Esophagus (tissue), 2 donors: ENCODE results near the gene PROZ. TPM values are rescaled to one million over a fixed set of nuclear protein-coding genes. Genes with fewer than 3 reads are reported as not detected.

Experiments
- H3K27ac ChIP-seq, 2 donors: one replicate each; pipeline ENCODE4 v1.5.1; 2013; ENCODE audit warnings: low read depth in 2 of 2, mild to moderate bottlenecking in 2 of 2, inconsistent platforms in 1 of 2, low read length in 1 of 2, moderate library complexity in 1 of 2
- H3K27me3 ChIP-seq, 2 donors: one replicate each; pipeline ENCODE4 v1.6.1; 2013; ENCODE audit warnings: low read length in 2 of 2, control low read depth in 1 of 2, mild to moderate bottlenecking in 1 of 2; ENCODE audit not compliant: insufficient read depth in 2 of 2, control insufficient read depth in 1 of 2
- H3K36me3 ChIP-seq, 2 donors: one replicate each; pipeline ENCODE4 v1.6.1; 2013; ENCODE audit warnings: low read length in 1 of 2; ENCODE audit not compliant: control insufficient read depth in 2 of 2, insufficient read depth in 2 of 2
- H3K4me1 ChIP-seq, 2 donors: one replicate each; pipeline ENCODE4 v1.6.1; 2013; ENCODE audit warnings: low read length in 1 of 2; ENCODE audit not compliant: control insufficient read depth in 2 of 2, insufficient read depth in 2 of 2
- H3K4me3 ChIP-seq, 2 donors: one replicate each; pipeline ENCODE4 v1.5.1; 2013; ENCODE audit warnings: low read length in 2 of 2, mild to moderate bottlenecking in 2 of 2, low read depth in 1 of 2, moderate library complexity in 1 of 2
- H3K9me3 ChIP-seq, 2 donors: one replicate each; pipeline ENCODE4 v1.6.1; 2013; ENCODE audit warnings: mild to moderate bottlenecking in 2 of 2, low read depth in 1 of 2, low read length in 1 of 2, moderate library complexity in 1 of 2; ENCODE audit not compliant: control insufficient read depth in 2 of 2, insufficient read depth in 1 of 2
- WGBS, 2 donors: extraction: QIAGEN DNeasy Blood & Tissue Kit; methylation state at CpG; one replicate each; pipeline ENCODE4 v1.1.7; 2013; 5-methylcytosine and 5-hydroxymethylcytosine counted together
- polyA plus RNA-seq, 2 donors: library from polyadenylated mRNA; stranded (reverse); fragments of 200-250 nt; gene quantifications; one replicate each; pipeline ENCODE4 v1.2.3, GENCODE V29; 2013
- donor health status: healthy with polysubstance abuse.
- donor health status: Bipolar disorder and iron deficiency.

PROZ gene
- polyA plus RNA-seq, 2 donors: not detected

DNA sequence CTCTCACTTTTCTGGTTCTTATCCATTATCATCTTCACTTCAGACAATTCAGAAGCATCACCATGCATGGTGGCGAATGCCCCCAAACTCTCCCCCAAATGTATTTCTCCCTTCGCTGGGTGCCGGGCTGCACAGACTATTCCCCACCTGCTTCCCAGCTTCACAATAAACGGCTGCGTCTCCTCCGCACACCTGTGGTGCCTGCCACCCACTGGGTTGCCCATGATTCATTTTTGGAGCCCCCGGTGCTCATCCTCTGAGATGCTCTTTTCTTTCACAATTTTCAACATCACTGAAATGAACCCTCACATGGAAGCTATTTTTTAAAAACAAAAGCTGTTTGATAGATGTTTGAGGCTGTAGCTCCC, 38.6 kb upstream of the PROZ start:
- WGBS, 2 donors: 88 to 92% methylated on average over 7 of the region's 7 CpGs
- H3K9me3 ChIP-seq: peaks cover 0 to 4% of the 10 kb centered on the region in 2 donors
- H3K4me1 ChIP-seq: no peaks in the 10 kb centered on the region
- no peak overlapping the region for H3K27ac ChIP-seq
- no peaks in the 10 kb centered on the region for H3K36me3 ChIP-seq
- no peak overlapping the region for H3K4me3 ChIP-seq
- no peaks in the 10 kb centered on the region for H3K27me3 ChIP-seq

DNA sequence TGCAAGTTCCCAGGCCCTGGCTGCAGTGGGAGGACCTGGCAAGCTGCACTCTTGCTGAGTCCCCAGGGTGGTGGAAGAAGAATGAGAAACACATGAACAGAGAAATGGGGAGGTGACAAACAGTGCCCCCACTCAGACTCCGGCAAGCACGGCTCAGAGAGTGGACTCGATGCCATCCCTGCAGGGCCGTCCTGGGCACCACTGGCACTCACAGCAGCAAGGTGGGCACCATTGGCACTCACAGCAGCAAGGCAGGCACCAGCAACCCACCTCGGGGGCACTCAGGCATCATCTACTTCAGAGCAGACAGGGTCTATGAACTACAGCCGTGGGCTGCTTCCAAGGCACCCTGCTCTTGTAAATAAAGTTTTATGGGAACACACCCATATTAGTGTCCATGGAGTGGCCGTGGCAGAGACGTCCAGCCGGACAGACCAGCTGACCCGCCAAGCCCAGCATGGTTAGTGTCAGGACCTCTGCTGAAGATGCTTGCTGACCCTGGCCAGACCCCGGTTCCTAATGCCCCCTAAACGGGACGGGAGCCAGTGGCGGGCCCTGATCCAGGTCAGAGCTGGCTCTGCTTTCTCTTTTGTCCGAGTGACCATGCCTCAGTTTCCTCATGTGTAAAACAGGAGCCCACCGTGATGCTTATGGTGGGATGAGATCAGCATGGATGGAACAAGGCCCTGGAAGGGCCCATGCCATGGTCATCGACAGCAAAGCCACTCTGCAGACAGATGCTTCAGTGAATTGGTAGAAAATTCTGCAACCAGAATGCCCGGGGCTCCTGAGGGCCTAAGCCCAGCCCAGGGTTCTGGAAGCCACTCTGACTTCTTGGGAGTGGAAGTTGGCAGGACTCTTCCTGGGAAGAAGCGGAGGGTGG, 37.9 kb upstream of the PROZ start:
- H3K36me3 ChIP-seq: no peaks in the 10 kb centered on the region
- no peak overlapping the region for H3K27ac ChIP-seq
- H3K4me1 ChIP-seq: no peaks in the 10 kb centered on the region
- H3K27me3 ChIP-seq: no peaks in the 10 kb centered on the region
- peaks cover 0 to 4% of the 10 kb centered on the region in 2 donors for H3K9me3 ChIP-seq
- no peak overlapping the region for H3K4me3 ChIP-seq
- WGBS, 2 donors: 82 to 88% methylated on average over 19 of the region's 19 CpGs

DNA sequence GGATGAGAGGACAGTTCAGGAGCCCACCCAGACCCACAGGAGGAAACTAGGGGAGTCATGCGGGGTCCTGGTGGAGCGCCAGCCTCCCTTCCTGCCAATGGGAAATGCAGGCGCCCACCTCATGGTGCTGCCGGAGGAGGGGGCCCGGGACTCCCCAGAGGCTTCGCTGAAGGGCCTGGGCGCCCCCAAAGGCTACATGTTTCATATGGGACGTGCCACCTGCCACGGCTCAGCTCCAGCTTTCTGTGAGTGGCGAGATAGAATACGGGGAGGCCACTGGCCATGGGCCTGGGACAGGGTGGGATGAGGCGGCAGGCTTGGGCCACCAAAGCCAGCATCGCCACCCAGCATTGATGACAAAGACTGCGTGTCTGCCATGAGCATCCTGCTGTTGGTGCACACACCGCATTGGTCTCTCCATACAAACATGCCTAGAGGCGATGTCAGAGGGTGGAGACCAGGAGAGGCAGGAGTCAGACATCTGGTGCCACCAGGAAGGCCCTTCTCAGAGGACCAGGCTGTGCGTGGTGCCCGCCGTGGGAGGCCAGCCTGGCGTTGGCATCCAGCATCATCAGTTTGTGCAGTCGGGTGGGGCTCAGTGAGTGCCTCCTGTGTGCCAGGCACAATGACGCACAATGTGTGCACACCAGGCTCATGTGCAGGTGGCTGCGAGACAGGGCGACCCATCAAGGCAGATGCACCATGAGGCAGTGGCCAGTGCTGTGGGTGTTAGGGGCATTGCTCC, 37.1 kb upstream of the PROZ start:
- H3K4me3 ChIP-seq: no peak overlapping the region
- WGBS, 2 donors: 90% methylated on average over 24 of the region's 24 CpGs
- H3K36me3 ChIP-seq: no peaks in the 10 kb centered on the region
- no peaks in the 10 kb centered on the region for H3K27me3 ChIP-seq
- H3K4me1 ChIP-seq: no peaks in the 10 kb centered on the region
- no peak overlapping the region for H3K27ac ChIP-seq
- H3K9me3 ChIP-seq: peaks cover 0 to 4% of the 10 kb centered on the region in 2 donors

DNA sequence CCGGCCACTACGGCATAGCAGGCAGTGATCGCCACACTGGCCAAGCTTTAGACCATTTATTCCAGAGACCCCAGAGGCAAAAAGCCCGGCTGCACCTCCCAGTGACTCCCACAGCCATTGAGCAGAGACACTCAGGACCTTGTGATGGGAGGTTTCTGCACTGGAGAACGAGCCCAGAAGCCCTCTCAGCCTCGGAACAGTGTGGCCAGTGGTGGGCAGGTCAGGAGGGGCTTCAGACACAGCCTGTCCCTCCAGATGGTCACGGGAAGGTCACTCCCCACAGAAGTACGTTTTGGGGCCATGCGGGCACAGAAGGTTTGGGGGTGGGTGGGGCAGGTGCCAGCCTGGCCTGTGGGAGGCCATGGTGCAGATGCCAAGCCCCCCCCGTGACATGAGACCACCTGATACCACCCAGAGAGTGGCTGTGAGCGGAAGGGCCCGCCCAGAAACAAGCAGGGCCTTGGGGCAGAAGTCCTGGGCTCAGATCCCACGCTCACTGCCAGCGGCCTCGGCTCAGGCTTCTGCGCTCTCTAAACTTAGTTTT, 36.4 kb upstream of the PROZ start:
- H3K4me3 ChIP-seq: no peak overlapping the region
- H3K27me3 ChIP-seq: no peaks in the 10 kb centered on the region
- peaks cover 0 to 4% of the 10 kb centered on the region in 2 donors for H3K9me3 ChIP-seq
- H3K4me1 ChIP-seq: no peaks in the 10 kb centered on the region
- WGBS, 2 donors: 60 to 64% methylated on average over 16 of the region's 16 CpGs
- peak overlapping the region; percentile 40 to 57 for H3K27ac ChIP-seq
- H3K36me3 ChIP-seq: no peaks in the 10 kb centered on the region

DNA sequence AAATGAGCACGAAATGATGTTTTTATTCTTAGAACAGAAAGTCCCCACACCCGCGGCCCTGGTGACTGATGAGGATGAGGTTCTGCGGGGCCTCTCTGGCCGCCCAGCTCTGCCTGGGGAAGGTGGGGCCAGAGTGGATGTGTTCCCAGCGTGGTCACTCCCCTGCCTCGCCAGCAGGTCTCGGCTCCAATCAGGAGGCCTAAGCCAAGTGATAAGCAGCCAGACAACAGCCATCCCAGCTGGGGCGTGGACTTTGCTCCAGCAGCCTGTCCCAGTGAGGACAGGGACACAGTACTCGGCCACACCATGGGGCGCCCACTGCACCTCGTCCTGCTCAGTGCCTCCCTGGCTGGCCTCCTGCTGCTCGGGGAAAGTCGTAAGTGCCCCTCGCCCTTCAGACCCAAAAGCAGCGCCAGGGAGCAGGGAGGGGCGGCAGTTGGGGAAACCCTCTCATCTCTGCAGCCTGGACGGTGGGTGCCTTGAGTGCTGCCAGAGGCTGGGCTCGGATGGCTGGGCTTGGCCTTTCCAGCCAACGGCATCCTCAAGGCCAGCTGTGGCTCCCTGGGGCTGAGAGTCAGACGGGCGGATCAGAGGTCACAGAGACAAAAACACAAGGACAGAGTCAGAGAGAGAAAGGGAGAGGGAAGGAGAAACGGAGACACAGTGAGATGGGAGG, 35.8 kb upstream of the PROZ start, which contains the start of gene F10:
Gene F10, plus strand, starts transcription at position 250 of the 676 bp plus-strand sequence. Its CDS starts 57 bp downstream, at position 307.
- no peaks in the 10 kb centered on the region for H3K27me3 ChIP-seq
- peak within 1 kb of the TSS in 1 of 2 donors; percentile 21 for H3K4me3 ChIP-seq
- H3K27ac ChIP-seq: peak within 1 kb of the TSS; percentile 40 to 57
- 30 to 43% methylated on average over 23 of the region's 23 CpGs for WGBS, 2 donors
- no peaks in the 10 kb centered on the region for H3K4me1 ChIP-seq
- no peaks in the 10 kb centered on the region for H3K36me3 ChIP-seq
- H3K9me3 ChIP-seq: peaks cover 0 to 4% of the 10 kb centered on the region in 2 donors

DNA sequence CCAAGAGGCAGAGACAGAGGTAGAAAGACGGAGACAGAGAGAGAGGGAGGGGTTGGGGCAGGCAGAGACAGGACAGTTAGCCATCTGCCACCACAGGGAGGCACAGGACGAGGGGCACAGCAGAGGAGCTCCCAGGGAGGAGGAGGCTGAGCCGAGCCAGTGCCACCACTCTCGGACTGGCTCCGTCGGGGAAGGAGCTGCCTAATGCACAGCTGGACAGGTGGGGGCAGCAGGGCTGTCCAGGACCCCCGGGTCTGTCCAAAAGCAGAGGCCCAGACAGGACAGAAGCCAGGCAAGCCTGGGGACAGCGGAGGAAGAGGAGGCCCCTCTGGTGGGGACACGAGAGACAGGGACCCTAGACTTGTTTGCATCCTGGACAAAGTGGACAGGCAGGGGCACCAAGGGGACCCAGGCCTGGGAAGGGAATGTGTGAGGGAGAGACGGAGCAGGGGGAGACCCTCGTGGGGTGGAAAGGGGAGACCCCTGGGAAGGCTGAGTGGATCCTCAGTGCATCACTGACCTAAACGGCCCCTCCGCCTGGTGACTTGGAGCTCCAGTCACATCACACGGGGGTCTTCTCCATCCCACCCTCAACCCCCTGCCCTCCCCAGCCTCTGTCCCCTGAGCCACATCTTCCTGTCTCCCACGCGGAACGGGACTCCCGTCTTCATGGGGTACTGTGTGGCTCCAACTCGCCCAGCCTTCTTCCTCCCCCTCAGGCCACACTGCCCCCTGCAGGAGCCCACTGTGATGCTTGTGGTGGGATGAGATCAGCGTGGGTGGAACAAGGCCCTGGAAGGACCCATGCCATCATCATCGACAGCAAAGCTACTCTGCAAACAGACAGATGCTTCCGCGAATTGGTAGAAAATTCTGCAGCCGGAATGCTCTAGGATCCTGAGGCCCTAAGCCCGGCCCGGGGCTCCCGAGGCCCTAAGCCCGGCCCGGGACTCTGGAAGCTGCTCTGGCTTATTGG, 34.9 kb upstream of the PROZ start:
- Histone ChIP-seq H3K9me3 (peaks cover 0 to 4% of the 10 kb centered on the region in 2 donors), H3K4me3 (no peak overlapping the region), H3K36me3 (no peaks in the 10 kb centered on the region), H3K4me1 (no peaks in the 10 kb centered on the region), H3K27me3 (no peaks in the 10 kb centered on the region), H3K27ac (peak overlapping the region in 1 of 2 donors; percentile 8)
- 77 to 82% methylated on average over 26 to 29 of the region's 29 CpGs for WGBS, 2 donors

DNA sequence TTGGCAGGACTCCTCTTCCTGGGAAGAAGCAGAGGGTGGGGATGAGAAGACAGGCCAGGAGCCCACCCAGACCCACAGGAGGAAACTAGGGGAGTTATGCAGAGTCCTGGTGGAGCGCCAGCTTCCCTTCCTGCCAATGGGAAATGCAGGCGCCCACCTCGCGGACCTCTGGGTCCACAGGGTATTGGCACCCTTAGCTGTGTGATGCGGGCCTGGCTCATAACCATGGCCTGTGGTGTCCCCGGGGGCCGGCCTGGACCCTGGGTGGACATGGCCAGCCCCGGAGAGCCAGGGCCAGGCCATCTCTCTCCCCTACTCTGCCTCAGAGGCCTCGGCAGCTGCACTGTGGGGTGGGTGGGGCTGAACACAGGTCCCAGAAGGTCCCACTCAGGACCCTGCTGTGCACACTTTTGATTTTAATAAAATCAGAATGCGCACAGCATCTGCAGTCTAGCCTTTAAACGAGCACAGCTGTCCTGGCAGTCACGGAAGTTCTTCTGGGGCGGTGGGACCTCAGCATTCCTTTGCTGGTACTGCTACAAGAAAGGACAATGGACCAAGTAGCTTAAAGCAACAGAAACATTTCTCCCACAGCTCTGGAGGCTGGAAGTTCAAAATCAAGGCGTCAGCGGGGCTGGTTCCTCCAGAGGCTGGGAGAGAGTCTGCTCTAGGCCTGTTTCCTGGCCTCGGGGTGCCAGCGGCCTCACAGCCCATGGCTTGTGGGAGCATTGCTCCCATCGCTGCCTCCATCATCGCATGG, 34.1 kb upstream of the PROZ start:
- Histone ChIP-seq H3K4me3 (no peak overlapping the region), H3K36me3 (no peaks in the 10 kb centered on the region), H3K27ac (no peak overlapping the region), H3K9me3 (peaks cover 0 to 3% of the 10 kb centered on the region in 2 donors), H3K4me1 (no peaks in the 10 kb centered on the region), H3K27me3 (no peaks in the 10 kb centered on the region)
- WGBS, 2 donors: 93 to 94% methylated on average over 18 to 19 of the region's 19 CpGs

DNA sequence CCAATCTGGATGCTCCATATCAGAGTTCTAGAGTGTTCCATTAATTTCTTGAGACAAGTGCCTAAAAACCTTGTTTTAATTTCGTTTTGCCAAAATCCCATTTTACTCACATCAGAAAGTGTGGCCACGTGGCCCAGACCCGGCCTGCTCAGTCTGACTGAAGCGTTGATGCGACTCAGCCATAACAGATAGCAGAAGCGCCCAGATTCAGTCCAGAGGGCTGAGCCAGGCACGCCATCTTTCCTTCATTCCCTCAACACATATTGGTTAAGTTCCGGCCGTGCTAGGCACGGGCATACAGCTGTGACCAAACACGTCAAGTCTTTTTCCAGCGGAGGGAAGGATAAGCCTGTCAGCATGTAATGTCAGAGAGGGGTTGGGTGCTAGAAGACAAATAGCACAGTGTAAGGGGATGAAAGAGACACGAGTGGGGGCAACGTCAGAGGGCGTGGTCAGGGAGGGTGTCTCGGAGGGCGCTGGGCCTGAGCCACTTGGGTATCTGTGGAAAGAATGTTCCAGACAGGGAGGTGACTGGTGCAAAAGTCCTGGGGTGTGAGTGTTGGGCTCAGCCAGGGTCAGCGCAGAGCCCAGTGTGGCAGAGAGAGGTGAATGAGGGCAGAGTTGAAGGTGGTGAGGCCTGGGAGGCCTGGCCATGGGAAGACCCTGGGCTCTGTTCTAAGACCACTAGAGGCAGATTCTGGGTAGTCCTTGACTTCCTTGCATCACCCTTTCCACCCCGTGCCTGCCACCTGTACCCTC, 32.8 kb upstream of the PROZ start:
- no peaks in the 10 kb centered on the region for H3K9me3 ChIP-seq
- H3K27ac ChIP-seq: no peak overlapping the region
- no peak overlapping the region for H3K4me3 ChIP-seq
- no peaks in the 10 kb centered on the region for H3K4me1 ChIP-seq
- H3K27me3 ChIP-seq: no peaks in the 10 kb centered on the region
- WGBS, 2 donors: 89 to 93% methylated on average over 19 of the region's 19 CpGs
- H3K36me3 ChIP-seq: no peaks in the 10 kb centered on the region
